Myocyte (in vitro differentiated cells): ENCODE data around the gene HTR7. TPM values are rescaled to one million over a fixed set of nuclear protein-coding genes. Genes with fewer than 3 reads are reported as not detected.
A peak's percentile ranks its signal among the peaks of the same experiment; 100 is the strongest.
"Not testable (repeated sequence)": the region's sequence is repeated elsewhere in the genome, so short reads cannot be mapped to it uniquely, and the experiment has no call there.

Source experiments
- DNase-seq: peaks from one replicate; pipeline ENCODE4 v3.0.0-alpha.2; 2012; ENCODE audit warnings: low read depth
- total RNA-seq: library from RNA; depleted of rRNA; stranded (reverse); fragments of >200 nt; gene quantifications from 2 replicates; pipeline ENCODE4 v1.2.3, GENCODE V29; 2014

HTR7 gene
- total RNA-seq, 1 donor from 2014 or later = 18.2 TPM

GRCh38 chr10:90858461-90858968 is 676 bp upstream of the HTR7 start:
- DNase-seq = no peak

DNA sequence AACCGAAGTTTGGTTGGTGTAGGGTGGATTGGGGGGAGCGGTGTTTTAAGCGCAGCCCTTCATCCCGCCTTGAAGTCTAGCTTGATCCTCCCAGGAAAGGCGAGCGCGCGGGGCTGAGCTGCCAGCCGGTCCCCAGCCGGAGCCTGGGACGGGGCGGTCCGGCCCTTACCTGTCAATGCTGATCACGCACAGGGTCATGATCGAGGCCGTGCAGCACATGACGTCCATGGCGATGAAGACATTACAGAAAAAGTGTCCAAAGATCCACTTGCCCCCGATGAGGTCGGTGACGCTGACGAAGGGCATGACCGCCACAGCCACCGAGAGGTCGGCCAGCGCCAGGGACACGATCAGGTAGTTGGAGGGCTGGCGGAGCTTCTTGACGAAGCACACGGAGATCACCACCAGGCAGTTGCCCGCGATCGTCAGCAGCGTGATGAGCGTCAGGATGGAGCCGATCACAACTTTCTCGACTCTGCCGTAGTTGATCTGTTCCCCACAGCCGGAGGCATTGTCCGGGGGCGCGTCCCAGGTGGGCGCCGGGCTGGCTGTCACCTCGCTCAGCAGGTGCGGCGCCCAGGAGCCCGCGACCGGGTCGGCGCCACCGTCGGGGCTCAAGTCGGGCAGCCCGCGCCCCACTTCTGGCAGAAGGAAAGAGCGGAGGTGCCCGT is 740 bp downstream of the HTR7 start:
- no peak for DNase-seq

GRCh38 chr10:90856261-90856660 is 1.6 kb downstream of the HTR7 start:
- peak; percentile 39 for DNase-seq

- DNase-seq = no peak
Measured at GRCh38 chr10:90855126-90855525, 2.7 kb downstream of the HTR7 start.

- DNase-seq = peak; percentile 74
Measured at GRCh38 chr10:90849956-90850749, 7.7 kb downstream of the HTR7 start.

DNA sequence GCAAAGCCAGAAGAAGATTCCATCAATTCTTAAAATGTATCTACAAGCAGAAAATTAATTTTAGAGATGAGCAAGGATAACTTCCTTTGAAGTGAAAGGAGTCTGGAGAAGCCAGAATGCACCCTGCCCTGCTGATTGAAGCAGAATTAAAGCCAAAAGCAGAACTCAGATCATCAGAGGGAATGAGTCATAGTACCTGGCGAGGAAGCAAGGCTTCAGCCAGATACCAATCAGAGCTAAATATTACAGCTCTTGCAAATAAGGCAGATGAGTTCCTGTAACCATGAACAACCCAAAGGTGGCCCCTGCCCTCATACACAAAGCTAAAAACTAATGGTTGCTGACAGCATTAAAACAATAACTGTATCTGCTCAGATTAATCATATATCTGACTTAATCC is 10.4 kb downstream of the HTR7 start:
- DNase-seq = peak; percentile 65

DNA sequence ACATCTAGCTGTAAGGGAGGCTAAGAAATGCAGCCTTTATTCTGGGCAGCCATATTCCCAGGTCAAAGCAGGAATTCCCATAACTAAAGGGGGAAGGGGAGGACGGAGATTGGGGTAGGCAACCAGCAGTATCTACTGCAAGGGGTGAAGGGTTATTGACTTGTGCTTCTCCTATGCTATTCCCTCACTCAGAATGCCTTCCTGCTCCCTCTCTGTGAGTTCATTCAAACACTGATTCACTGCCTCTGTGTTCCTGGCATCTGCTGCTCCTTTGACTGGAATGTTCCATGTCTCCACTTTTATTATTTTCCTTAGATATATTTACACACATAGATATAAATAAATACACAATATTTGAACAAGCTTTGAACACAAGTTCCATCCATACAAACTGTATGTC is 11.1 kb downstream of the HTR7 start:
- DNase-seq = peak; percentile 53

- peak; percentile 58 for DNase-seq
Measured at GRCh38 chr10:90845726-90846125, 12.1 kb downstream of the HTR7 start.

GRCh38 chr10:90842725-90843124 is 15.1 kb downstream of the HTR7 start:
- no peak for DNase-seq

DNA sequence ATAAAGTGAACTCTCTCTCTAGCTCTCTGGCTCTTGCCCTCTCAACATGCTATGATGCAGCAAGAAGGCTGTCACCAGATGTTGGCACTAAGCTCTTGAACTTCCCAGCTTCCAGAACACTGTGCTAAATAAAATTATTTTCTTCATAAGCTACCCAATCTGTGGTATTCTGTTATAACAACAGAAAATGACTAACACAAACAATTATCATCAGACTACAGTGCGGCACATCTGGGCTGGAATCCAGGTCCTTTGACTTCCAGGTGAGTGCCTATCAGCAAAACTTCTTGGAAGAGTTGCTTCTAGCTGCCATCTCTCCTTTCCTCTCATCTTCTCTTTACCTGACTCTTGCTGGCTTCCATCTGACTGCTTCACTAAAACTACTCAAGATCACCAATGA is 20.4 kb downstream of the HTR7 start:
- DNase-seq = no peak

GRCh38 chr10:90834326-90834725 is 23.5 kb downstream of the HTR7 start:
- peak; percentile 29 for DNase-seq

- no peak for DNase-seq
Measured at GRCh38 chr10:90832111-90832510, 25.7 kb downstream of the HTR7 start.

GRCh38 chr10:90822508-90822907 is 35.3 kb downstream of the HTR7 start:
- DNase-seq = no peak

DNA sequence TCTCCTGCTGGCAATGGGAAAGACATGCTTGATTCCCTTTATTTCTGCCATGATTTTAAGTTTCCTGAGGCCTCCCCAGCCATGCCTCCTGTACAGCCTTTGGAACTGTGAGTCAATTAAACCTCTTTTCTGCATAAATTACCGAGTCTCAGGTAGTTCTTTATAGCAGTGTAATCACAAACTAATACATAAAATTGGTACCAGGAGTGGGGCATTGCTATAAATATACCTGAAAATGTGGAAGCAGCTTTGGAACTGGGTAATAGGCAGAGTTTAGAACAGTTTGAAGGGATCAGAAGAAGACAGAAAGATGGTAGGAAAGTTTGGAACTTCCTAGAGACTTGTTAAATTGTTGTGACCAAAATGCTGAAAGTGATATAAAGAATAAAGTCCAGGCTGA is 36.0 kb downstream of the HTR7 start:
- not testable (repeated sequence) for DNase-seq

DNA sequence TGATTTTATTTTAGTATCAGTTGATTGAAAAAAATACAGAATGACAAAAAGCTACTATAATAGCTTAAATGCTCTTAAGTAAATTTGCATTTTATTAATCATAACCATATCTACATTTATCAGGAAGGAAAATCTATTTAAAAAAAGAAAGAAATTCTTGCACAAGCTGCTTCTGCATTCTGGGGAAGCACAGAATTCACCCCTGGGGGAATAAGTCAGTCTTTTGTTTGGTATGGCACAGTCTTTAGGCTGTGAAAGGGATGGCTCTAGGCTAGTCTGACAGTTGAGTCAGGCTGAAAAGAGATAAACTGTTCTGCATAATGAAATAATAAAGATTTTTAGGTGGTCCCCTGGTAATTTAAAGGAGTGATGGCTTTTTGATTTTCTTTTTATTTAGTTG is 37.9 kb downstream of the HTR7 start:
- no peak for DNase-seq

DNA sequence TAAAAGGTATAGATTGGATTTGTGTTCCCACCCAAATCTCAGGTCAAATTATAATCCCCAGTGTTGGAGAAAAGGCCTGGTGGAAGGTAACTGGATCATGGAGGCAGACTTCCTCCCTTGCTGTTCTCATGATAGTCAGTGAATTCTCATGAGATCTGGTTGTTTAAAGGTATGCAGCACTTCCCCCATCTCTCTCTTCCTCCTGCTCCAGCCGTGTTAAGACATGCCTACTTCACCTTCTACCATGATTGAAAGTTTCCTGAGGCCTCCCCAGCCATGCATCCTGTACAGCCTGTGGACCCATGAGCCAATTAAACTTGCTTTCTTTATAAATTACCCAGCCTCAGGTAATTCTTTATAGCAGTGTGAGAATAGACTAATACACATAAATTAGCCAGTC is 39.1 kb downstream of the HTR7 start:
- DNase-seq = no peak

GRCh38 chr10:90817128-90817889 is 40.5 kb downstream of the HTR7 start:
- DNase-seq = no peak

DNA sequence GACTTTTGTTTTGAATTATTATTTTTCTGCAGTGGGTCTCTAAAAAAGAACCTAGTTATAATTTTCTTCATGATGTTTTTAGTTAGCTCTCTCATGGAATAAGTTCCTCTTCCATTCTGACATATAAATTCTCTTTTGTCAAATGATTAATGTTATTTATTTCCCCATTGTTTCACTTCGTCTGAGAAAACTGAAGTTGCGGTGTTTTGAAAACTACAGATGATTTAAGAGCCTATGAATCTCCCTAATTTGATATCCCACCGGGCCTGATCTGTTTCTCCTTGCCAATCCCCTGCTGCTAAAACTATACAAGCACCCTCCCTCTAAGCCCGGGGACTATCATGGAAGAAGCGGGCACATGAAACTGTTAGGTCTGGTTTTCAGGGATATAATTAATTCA is 41.4 kb downstream of the HTR7 start:
- no peak for DNase-seq

DNA sequence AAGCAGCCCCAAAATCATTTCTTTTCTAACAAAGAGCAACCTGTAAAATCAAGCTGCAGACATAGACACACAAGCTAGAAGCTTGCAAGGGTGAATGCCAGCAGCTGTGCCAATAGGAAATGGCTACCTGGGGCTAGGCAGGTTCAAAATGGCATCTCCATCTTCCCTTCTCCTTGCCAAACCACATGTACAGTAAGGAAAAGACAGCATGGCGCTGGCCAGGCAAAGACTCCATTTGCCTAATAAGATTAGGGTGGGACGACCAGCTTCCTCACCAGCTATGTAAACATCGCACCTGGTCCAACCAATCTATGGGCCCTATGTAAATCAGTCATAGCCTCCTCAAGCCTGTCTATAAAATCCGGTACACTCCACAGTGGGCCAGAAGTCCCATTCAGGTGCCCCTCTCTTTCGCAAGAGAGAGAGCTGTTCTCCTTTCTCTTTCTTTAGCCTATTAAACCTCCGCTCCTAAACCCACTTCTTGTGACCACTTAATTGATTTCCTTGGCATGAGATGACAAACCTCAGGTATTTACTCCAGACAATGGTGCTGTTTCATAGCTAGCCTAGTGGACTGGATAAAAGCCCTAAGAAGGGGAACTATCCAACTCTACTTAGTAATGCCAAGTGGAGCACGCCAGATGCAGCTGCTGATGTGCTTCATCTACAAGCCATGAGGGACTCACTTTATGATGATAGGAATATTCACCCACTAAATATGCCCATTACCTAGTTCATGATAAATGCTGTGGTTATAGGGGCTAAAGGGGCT is 44.1 kb downstream of the HTR7 start:
- DNase-seq = peak; percentile 37

DNA sequence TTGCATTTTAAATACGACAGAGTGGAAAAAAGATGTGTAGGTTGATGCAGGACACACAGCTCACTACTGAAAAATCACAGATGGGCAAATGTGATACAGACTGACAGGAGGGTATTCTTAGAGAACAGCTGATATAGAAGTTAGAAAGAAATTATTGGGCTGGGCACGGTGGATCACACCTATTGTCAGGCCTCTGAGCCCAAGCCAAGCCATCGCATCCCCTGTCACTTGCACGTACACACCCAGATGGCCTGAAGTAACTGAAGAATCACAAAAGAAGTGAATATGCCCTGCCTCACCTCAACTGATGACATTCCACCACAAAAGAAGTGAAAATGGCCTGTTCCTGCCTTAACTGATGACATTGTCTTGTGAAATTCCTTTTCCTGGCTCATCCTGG is 50.7 kb downstream of the HTR7 start:
- DNase-seq = not testable (repeated sequence)

GRCh38 chr10:90806677-90807076 is 51.2 kb downstream of the HTR7 start:
- DNase-seq = no peak
